Large intestine (tissue), 3 donors: ENCODE measurements around the gene SEC14L6. TPM values are rescaled to one million over a fixed set of nuclear protein-coding genes. Genes with fewer than 3 reads are reported as not detected.

ENCODE experiments used
- DNase-seq, 2 donors: peaks; one replicate each; pipeline versions ENCODE4 v3.0.0 to v3.0.0-alpha.2; 2013
- H3K27ac ChIP-seq: one replicate; pipeline ENCODE4 v1.5.1; 2013; ENCODE audit warnings: low read length
- H3K27me3 ChIP-seq: 2 replicates; pipeline ENCODE4 v1.6.1; 2013; ENCODE audit warnings: low read length; ENCODE audit not compliant: control insufficient read depth, insufficient read depth
- H3K36me3 ChIP-seq: 2 replicates; pipeline ENCODE4 v1.6.1; 2013; ENCODE audit warnings: low read length; ENCODE audit not compliant: control insufficient read depth, insufficient read depth
- H3K4me1 ChIP-seq: one replicate; pipeline ENCODE4 v1.6.1; 2013; ENCODE audit warnings: low read length; ENCODE audit not compliant: control insufficient read depth, insufficient read depth
- H3K4me3 ChIP-seq: one replicate; pipeline ENCODE4 v1.5.1; 2013; ENCODE audit warnings: low read length
- H3K9me3 ChIP-seq: one replicate; pipeline ENCODE4 v1.6.1; 2013; ENCODE audit warnings: mild to moderate bottlenecking, low read depth, low read length, moderate library complexity; ENCODE audit not compliant: control insufficient read depth
- WGBS: methylation state at CpG from one replicate; pipeline ENCODE4 v1.1.5; 2013; ENCODE audit warnings: low lambda C conversion rate; ENCODE audit not compliant: insufficient coverage; 5-methylcytosine and 5-hydroxymethylcytosine counted together
- polyA plus RNA-seq: library from polyadenylated mRNA; unstranded; fragments of 120-200 nt; gene quantifications from one replicate; pipeline ENCODE4 v1.2.1, GENCODE V29; 2013

SEC14L6 gene
- polyA plus RNA-seq, 1 donor: 1.2 TPM

- H3K27ac ChIP-seq: no peak overlapping the region
- no peaks in the 10 kb centered on the region for H3K27me3 ChIP-seq
- no peak overlapping the region for H3K4me3 ChIP-seq
- no CpG with 5 or more reads among the region's 1 CpG for WGBS
- no peak for DNase-seq
- no peaks in the 10 kb centered on the region for H3K9me3 ChIP-seq
- H3K36me3 ChIP-seq: no peaks in the 10 kb centered on the region
- no peaks in the 10 kb centered on the region for H3K4me1 ChIP-seq
Observed at GRCh38 chr22:30483169-30483568, 63.4 kb downstream of the SEC14L6 start.

GRCh38 chr22:30481711-30482110 is 64.8 kb downstream of the SEC14L6 start:
- H3K4me1 ChIP-seq: no peaks in the 10 kb centered on the region
- no peak overlapping the region for H3K4me3 ChIP-seq
- no peaks in the 10 kb centered on the region for H3K36me3 ChIP-seq
- DNase-seq: no peak
- no peak overlapping the region for H3K27ac ChIP-seq
- H3K9me3 ChIP-seq: no peaks in the 10 kb centered on the region
- WGBS: no CpG with 5 or more reads among the region's 5 CpGs
- no peaks in the 10 kb centered on the region for H3K27me3 ChIP-seq

GRCh38 chr22:30479981-30480380 is 66.6 kb downstream of the SEC14L6 start:
- DNase-seq: no peak
- no CpG with 5 or more reads among the region's 2 CpGs for WGBS
- Histone ChIP-seq H3K36me3 (no peaks in the 10 kb centered on the region), H3K27me3 (no peaks in the 10 kb centered on the region), H3K4me3 (no peak overlapping the region), H3K4me1 (no peaks in the 10 kb centered on the region), H3K9me3 (no peaks in the 10 kb centered on the region), H3K27ac (no peak overlapping the region)

- peak in 1 of 2 donors; percentile 65 for DNase-seq
- Histone ChIP-seq H3K4me1 (no peaks in the 10 kb centered on the region), H3K27ac (no peak overlapping the region), H3K4me3 (no peak overlapping the region), H3K27me3 (peaks cover 4% of the 10 kb centered on the region), H3K36me3 (no peaks in the 10 kb centered on the region), H3K9me3 (no peaks in the 10 kb centered on the region)
- WGBS: 0% methylated on average over 2 of the region's 6 CpGs
Observed at GRCh38 chr22:30474683-30475424, 71.7 kb downstream of the SEC14L6 start.

GRCh38 chr22:30474121-30474520 is 72.4 kb downstream of the SEC14L6 start:
- Histone ChIP-seq H3K36me3 (no peaks in the 10 kb centered on the region), H3K27me3 (peaks cover 4% of the 10 kb centered on the region), H3K4me1 (no peaks in the 10 kb centered on the region), H3K4me3 (no peak overlapping the region), H3K9me3 (no peaks in the 10 kb centered on the region), H3K27ac (no peak overlapping the region)
- no CpG with 5 or more reads among the region's 4 CpGs for WGBS
- DNase-seq: no peak

- Histone ChIP-seq H3K36me3 (no peaks in the 10 kb centered on the region), H3K4me3 (no peak overlapping the region), H3K27me3 (peaks cover 4% of the 10 kb centered on the region), H3K4me1 (no peaks in the 10 kb centered on the region), H3K9me3 (no peaks in the 10 kb centered on the region), H3K27ac (no peak overlapping the region)
- no peak for DNase-seq
- no CpG with 5 or more reads among the region's 4 CpGs for WGBS
Observed at GRCh38 chr22:30472994-30473720, 73.4 kb downstream of the SEC14L6 start.

Other genes starting within 250 kb of the SEC14L6 start
- gene TBC1D10A, start 219.8 kb downstream of the SEC14L6 start, polyA plus RNA-seq: 16.9 TPM
- 87.1 TPM for gene SF3A1, start 189.8 kb downstream of the SEC14L6 start, polyA plus RNA-seq
- 3.1 TPM for gene CCDC157, start 189.7 kb downstream of the SEC14L6 start, polyA plus RNA-seq
- 17.0 TPM for gene RNF215, start 159.3 kb downstream of the SEC14L6 start, polyA plus RNA-seq
- 27.5 TPM for gene SEC14L2, start 149.7 kb downstream of the SEC14L6 start, polyA plus RNA-seq
- 9.9 TPM for gene MTFP1, start 121.0 kb downstream of the SEC14L6 start, polyA plus RNA-seq
- gene SEC14L3, start 74.7 kb downstream of the SEC14L6 start, polyA plus RNA-seq: 0.06 TPM
- 0.19 TPM for gene SEC14L4, start 41.0 kb downstream of the SEC14L6 start, polyA plus RNA-seq
- 19.5 TPM for gene GAL3ST1, start 27.9 kb upstream of the SEC14L6 start, polyA plus RNA-seq
- gene PES1, start 45.2 kb upstream of the SEC14L6 start, polyA plus RNA-seq: 58.6 TPM
- gene TCN2, start 60.4 kb upstream of the SEC14L6 start, polyA plus RNA-seq: 44.6 TPM
- 1.2 TPM for gene SLC35E4, start 89.0 kb upstream of the SEC14L6 start, polyA plus RNA-seq
- 11.3 TPM for gene DUSP18, start 121.1 kb upstream of the SEC14L6 start, polyA plus RNA-seq
- gene OSBP2, start 148.1 kb upstream of the SEC14L6 start, polyA plus RNA-seq: 77.2 TPM